HG03442 (cell line): Measurements from ENCODE around the gene MAN2A2.
"Not testable (repeated sequence)": the region's sequence is repeated elsewhere in the genome, so short reads cannot be mapped to it uniquely, and the experiment has no call there.

Experiments used
- ATAC-seq: cut with Tn5 transposase; IDR thresholded peaks from one replicate; pipeline ENCODE4 v1.9.1; 2021; ENCODE audit warnings: mild to moderate bottlenecking, moderate library complexity; ENCODE audit not compliant: unreplicated experiment

The MAN2A2 gene

DNA sequence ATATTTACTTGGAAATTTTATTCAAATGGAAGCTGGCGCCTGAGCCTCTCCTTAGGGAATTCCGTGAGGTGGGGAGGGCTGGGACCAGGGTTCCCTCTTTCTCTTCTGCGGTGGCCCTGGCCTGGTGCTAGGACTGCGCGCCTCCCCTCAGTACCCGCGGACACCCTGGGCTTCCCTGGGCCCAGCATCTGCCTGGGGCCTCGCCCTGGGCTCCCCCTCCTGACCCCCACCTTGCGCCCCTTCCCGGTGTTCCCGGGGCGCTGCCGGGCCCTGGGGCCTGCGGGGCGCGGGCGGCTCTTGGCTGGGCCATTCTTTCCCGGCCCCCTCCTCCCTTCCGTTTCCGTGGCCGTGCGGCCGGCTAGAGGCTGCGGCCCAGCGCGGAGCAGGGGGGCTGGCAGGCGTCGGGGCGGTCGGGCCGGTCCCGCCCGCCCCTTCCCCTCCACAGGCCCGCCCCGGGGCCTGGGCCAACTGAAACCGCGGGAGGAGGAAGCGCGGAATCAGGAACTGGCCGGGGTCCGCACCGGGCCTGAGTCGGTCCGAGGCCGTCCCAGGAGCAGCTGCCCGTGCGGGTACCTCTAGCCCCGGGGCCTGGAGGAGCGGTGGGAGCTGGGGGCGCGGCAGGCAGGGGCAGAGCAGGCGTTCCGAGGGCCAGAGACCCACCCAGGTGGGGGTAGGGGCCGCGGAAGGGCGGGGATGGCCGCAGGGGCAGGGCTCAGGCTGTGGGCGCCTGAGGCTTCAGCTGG lies 19.0 kb upstream of the MAN2A2 start, which contains the start of gene FES:
FES (plus strand) TSS at position 529 of the 743 bp plus-strand sequence. CDS start 542 bp downstream, outside the sequence.
- ATAC-seq = no peak

GRCh38 chr15:90884719-90885431 lies 18.2 kb upstream of the MAN2A2 start:
- no peak for ATAC-seq

- ATAC-seq = no peak
These were observed 17.4 kb upstream of the MAN2A2 start for GRCh38 chr15:90885432-90886290.

DNA sequence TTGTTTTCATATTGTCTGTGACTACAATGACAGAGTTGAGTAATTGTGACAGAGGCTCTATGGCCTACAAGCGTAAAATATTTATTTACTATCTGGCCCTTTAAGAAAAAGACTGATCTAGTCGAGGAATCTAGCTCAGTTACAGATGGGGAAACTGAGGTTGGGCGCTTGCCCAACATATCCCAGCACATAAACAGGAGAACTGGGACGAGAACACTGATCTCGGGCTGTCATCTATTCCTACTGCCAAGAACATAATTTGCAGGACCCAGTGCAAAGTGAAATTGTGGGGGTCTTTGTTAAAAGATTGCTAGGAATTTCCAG lies 16.8 kb upstream of the MAN2A2 start:
- ATAC-seq = no peak

- ATAC-seq = no peak
These were observed 16.0 kb upstream of the MAN2A2 start for GRCh38 chr15:90887037-90887481.

- ATAC-seq = no peak
These were observed 13.8 kb upstream of the MAN2A2 start for GRCh38 chr15:90889313-90889730.

- ATAC-seq = no peak
These were observed 13.2 kb upstream of the MAN2A2 start for GRCh38 chr15:90889736-90890456.

GRCh38 chr15:90890839-90891238 lies 12.3 kb upstream of the MAN2A2 start:
- no peak for ATAC-seq

GRCh38 chr15:90891346-90891949 lies 11.7 kb upstream of the MAN2A2 start:
- ATAC-seq = no peak

DNA sequence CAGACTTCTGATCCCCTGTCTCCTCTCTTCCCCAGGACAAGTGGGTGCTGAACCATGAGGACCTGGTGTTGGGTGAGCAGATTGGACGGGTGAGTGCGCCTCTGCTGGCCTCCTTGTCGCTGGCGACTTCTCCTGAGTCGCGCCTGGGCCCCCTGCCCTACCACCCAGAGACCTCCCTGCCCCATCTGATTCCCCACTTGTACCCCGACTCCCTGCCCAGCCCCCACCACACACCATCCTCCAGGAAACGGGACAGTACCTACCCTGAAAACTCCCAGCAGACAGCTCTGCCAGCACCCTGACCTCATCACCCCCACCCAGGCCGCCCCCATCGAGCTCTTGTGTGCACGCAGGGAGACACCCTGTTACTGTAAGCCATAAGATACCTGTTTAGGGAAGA lies 11.1 kb upstream of the MAN2A2 start:
- no peak for ATAC-seq

DNA sequence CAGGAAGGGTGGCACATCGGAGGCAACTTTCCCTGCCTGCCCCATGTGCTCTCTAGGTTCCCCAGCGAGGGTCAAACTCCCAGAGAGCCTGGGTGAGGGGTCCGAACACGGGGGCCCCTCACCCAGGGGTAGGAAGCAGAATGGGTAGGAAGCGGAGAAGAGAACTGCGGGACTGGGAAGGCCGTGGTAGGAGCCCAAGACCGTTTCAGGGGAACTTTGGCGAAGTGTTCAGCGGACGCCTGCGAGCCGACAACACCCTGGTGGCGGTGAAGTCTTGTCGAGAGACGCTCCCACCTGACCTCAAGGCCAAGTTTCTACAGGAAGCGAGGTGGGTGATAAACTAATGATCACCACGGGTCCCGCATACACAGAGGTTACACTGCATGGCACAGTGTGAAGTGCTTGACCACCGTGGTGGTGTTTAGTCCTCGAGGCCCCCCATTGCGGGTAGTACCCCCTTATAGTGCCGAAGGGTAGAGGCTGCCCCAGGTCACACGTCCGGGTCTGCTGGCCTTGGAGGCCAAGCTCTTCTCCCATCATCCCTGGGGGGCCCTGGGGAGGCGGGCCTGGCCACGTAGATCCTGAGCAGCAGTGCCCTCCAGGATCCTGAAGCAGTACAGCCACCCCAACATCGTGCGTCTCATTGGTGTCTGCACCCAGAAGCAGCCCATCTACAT lies 10.5 kb upstream of the MAN2A2 start:
- ATAC-seq = no peak

DNA sequence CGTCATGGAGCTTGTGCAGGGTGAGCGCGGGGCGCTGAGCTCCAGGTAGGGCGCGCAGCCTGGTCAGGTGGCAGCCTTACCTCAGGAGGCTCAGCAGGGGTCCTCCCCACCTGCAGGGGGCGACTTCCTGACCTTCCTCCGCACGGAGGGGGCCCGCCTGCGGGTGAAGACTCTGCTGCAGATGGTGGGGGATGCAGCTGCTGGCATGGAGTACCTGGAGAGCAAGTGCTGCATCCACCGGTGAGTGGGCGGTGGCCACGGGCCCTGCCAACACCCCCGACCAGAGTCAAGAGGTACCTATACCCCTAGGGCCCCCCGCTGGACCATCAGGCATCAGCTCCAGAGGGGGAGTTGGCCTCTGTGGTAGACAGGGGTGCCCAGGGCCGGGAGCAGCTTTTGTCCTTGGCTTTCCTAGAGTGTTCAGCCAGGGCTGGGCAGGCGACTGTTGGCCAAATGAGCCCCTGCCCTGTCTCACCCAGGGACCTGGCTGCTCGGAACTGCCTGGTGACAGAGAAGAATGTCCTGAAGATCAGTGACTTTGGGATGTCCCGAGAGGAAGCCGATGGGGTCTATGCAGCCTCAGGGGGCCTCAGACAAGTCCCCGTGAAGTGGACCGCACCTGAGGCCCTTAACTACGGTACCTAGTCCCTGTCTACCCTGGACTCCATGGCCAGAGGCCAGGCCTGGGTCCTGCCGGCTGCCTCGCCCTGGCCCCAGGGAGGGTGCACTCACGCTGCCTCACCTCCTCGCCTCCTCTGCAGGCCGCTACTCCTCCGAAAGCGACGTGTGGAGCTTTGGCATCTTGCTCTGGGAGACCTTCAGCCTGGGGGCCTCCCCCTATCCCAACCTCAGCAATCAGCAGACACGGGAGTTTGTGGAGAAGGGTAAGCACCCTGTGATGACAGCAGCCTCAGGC lies 9.7 kb upstream of the MAN2A2 start:
- no peak for ATAC-seq

GRCh38 chr15:90895571-90896117 lies 7.5 kb upstream of the MAN2A2 start:
- ATAC-seq = no peak

DNA sequence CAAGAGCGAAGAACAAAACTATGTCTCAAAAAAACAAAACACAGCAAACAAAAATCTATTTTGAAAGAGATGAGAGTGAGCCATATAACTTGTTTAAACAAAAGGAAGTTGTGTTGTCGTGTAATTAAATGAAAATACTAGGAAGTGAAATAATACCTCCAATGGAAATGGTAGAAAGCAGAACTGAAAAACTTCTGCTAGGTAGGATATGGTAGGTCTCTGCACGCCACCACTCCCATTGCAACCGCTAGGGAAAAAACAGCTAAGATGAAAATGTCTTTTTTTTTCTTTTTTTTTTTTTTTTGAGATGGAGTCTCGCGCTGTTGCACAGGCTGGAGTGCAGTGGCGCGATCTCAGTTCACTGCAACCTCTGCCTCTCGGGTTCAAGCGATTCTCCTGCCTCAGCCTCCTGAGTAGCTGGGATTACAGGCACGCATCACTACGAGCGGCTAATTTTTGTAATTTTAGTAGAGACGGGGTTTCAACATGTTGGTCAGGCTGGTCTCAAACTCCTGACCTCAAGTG lies 5.9 kb upstream of the MAN2A2 start:
- ATAC-seq = not testable (repeated sequence)

GRCh38 chr15:90901175-90902039 lies 1.7 kb upstream of the MAN2A2 start:
- ATAC-seq = no peak

GRCh38 chr15:90902040-90902839 lies 862 bp upstream of the MAN2A2 start:
- ATAC-seq = peak; percentile 72
